ENCODE results near the gene NAA60.
A peak's percentile ranks its signal among the peaks of the same experiment; 100 is the strongest.

NAA60 gene

DNA sequence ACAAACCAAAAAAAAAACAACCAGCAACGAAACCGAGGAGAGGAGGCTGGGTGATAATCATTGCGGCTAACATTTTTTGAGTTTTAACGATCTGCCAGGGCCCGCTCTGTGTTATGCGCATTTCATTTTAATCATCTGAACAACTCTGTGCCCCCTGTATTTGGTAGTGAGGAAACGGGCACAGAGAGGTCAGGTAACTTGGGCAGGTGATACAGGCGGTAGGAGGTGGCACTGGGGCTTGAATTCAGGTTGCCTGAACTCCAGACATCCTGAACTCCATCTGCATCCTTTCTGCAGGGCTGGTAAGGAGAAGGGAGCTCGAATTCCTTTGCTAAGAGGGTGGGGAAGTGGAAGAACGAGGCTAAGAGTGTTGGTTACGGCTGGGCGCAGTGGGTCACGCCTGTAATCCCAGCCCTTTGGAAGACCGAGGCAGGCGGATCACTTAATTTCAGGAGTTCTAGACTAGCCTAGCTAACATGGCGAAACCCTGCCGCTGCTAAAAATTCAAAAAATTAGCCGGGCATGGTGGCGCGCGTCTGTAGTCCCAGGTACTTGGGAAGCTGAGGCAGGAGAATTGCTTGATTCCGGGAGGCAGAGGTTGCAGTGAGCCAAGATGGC is 58.4 kb downstream of the NAA60 start:
- H3K27ac ChIP-seq (ENCODE audit: low read depth, low read length) = no peak overlapping the region
- peaks cover 7% of the 10 kb centered on the region for H3K4me1 ChIP-seq (ENCODE audit: insufficient read depth, low read length)
- no peaks in the 10 kb centered on the region for H3K9me3 ChIP-seq (ENCODE audit: low read length)
- no peak overlapping the region for H3K9ac ChIP-seq (ENCODE audit: low read length)
- peaks cover 11% of the 10 kb centered on the region for H3K36me3 ChIP-seq (ENCODE audit: insufficient read depth, low read length)
- no peaks in the 10 kb centered on the region for H3K27me3 ChIP-seq (ENCODE audit: control insufficient read depth in 1 of 2, insufficient read depth in 2 of 2, low read length in 2 of 2)
- peak overlapping the region; percentile 33 to 65 for H3K4me3 ChIP-seq (ENCODE audit: low read depth in 1 of 2, low read length in 2 of 2)

DNA sequence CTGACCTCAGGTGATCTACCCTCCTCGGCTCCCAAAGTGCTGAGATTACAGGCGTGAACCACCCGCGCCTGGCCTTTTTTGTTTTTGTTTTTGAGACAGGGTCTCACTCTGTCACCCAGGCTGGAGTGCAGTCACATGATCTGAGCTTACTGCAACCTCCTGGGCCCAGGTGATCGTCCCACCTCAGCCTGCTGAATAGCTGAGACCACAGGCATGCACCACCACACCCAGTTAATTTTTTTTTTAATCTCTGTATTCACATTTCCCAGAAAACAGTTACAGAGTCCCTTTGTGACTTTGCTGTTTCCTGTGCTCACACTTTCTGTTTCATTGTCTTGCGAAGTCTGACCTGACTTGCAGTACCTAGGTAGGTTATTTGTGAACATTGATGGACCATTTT is 60.0 kb downstream of the NAA60 start:
- no peaks in the 10 kb centered on the region for H3K9me3 ChIP-seq (ENCODE audit: low read length)
- no peak overlapping the region for H3K4me3 ChIP-seq (ENCODE audit: low read depth in 1 of 2, low read length in 2 of 2)
- H3K9ac ChIP-seq (ENCODE audit: low read length) = no peak overlapping the region
- no peak overlapping the region for H3K27ac ChIP-seq (ENCODE audit: low read depth, low read length)
- peaks cover 22% of the 10 kb centered on the region for H3K36me3 ChIP-seq (ENCODE audit: insufficient read depth, low read length)
- no peaks in the 10 kb centered on the region for H3K27me3 ChIP-seq (ENCODE audit: control insufficient read depth in 1 of 2, insufficient read depth in 2 of 2, low read length in 2 of 2)
- peaks cover 7% of the 10 kb centered on the region for H3K4me1 ChIP-seq (ENCODE audit: insufficient read depth, low read length)

GRCh38 chr16:3508736-3509135 is 65.3 kb downstream of the NAA60 start:
- Histone ChIP-seq H3K9ac (ENCODE audit: low read length) (no peak overlapping the region), H3K4me3 (ENCODE audit: low read depth in 1 of 2, low read length in 2 of 2) (no peak overlapping the region), H3K36me3 (ENCODE audit: insufficient read depth, low read length) (peaks cover 53% of the 10 kb centered on the region), H3K27ac (ENCODE audit: low read depth, low read length) (no peak overlapping the region), H3K9me3 (ENCODE audit: low read length) (no peaks in the 10 kb centered on the region), H3K27me3 (ENCODE audit: control insufficient read depth in 1 of 2, insufficient read depth in 2 of 2, low read length in 2 of 2) (no peaks in the 10 kb centered on the region), H3K4me1 (ENCODE audit: insufficient read depth, low read length) (no peaks in the 10 kb centered on the region)

- H3K9ac ChIP-seq (ENCODE audit: low read length) = no peak overlapping the region
- no peaks in the 10 kb centered on the region for H3K4me1 ChIP-seq (ENCODE audit: insufficient read depth, low read length)
- peaks cover 61% of the 10 kb centered on the region for H3K36me3 ChIP-seq (ENCODE audit: insufficient read depth, low read length)
- H3K4me3 ChIP-seq (ENCODE audit: low read depth in 1 of 2, low read length in 2 of 2) = no peak overlapping the region
- H3K9me3 ChIP-seq (ENCODE audit: low read length) = no peaks in the 10 kb centered on the region
- H3K27me3 ChIP-seq (ENCODE audit: control insufficient read depth in 1 of 2, insufficient read depth in 2 of 2, low read length in 2 of 2) = no peaks in the 10 kb centered on the region
- no peak overlapping the region for H3K27ac ChIP-seq (ENCODE audit: low read depth, low read length)
Measured at GRCh38 chr16:3509470-3509928, 66.0 kb downstream of the NAA60 start.

DNA sequence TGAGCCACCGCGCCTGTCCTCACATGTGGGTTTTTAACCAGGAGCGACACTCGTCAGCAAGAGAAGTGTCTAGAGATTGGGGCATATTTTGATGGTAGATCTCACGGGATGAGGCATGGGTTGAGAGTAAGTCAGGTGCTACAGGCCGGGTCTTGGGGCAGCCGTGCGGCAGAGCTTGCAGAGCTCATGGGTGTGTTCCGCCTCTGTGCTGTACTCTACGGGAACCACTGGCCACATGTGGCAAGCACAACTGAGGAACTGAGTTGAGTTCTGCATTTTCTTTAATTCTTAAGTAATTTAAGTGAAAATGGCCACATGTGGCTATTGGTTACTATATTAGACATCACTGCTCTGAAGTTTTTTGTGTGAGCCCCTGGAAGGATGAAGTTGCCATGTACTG is 66.9 kb downstream of the NAA60 start:
- Histone ChIP-seq H3K4me3 (ENCODE audit: low read depth in 1 of 2, low read length in 2 of 2) (no peak overlapping the region), H3K4me1 (ENCODE audit: insufficient read depth, low read length) (no peaks in the 10 kb centered on the region), H3K36me3 (ENCODE audit: insufficient read depth, low read length) (peaks cover 70% of the 10 kb centered on the region), H3K9me3 (ENCODE audit: low read length) (no peaks in the 10 kb centered on the region), H3K27ac (ENCODE audit: low read depth, low read length) (no peak overlapping the region), H3K9ac (ENCODE audit: low read length) (no peak overlapping the region), H3K27me3 (ENCODE audit: control insufficient read depth in 1 of 2, insufficient read depth in 2 of 2, low read length in 2 of 2) (no peaks in the 10 kb centered on the region)

DNA sequence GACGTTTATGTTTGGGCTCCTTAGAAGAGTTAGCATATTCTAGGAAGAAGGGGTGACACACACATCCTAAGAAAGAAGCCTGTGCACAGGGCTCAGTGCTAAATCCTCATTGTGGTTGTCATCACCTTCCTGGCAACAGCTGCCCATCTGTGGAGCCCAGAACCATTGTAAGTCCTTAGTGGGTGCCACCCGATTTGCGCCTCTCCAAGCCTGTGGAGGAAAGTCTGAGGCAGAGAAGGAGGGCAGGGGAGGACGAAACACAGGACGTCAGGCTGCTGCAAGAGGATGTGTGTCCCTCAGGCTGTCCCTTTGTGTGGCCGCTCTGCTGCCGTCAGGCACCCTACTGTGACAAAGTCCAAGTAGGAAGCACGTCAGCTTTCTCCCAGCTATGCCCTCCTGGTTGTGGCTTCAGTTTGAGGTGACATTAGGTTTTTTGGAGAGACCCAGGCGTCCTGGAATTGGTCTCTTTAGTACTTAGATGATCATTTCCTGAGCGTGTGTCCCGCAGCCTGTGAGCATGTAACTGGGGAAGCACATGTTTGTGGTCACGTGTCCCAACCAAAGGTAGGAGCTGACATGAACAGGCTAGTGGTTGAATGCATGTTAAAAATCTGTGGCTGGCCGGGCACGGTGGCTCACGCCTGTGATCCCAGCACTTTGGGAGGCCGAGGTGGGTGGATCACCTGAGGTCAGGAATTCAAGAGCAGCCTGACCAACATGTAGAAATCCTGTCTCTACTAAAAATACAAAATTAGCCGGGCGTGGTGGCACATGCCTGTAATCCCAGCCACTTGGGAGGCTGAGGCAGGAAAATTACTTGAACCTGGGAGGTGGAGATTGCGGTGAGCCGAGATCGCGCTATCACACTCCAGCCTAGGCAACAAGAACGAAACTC is 68.1 kb downstream of the NAA60 start:
- Histone ChIP-seq H3K9me3 (ENCODE audit: low read length) (no peaks in the 10 kb centered on the region), H3K4me1 (ENCODE audit: insufficient read depth, low read length) (no peaks in the 10 kb centered on the region), H3K4me3 (ENCODE audit: low read depth in 1 of 2, low read length in 2 of 2) (no peak overlapping the region), H3K36me3 (ENCODE audit: insufficient read depth, low read length) (peaks cover 72% of the 10 kb centered on the region), H3K27me3 (ENCODE audit: control insufficient read depth in 1 of 2, insufficient read depth in 2 of 2, low read length in 2 of 2) (no peaks in the 10 kb centered on the region), H3K27ac (ENCODE audit: low read depth, low read length) (no peak overlapping the region), H3K9ac (ENCODE audit: low read length) (no peak overlapping the region)

DNA sequence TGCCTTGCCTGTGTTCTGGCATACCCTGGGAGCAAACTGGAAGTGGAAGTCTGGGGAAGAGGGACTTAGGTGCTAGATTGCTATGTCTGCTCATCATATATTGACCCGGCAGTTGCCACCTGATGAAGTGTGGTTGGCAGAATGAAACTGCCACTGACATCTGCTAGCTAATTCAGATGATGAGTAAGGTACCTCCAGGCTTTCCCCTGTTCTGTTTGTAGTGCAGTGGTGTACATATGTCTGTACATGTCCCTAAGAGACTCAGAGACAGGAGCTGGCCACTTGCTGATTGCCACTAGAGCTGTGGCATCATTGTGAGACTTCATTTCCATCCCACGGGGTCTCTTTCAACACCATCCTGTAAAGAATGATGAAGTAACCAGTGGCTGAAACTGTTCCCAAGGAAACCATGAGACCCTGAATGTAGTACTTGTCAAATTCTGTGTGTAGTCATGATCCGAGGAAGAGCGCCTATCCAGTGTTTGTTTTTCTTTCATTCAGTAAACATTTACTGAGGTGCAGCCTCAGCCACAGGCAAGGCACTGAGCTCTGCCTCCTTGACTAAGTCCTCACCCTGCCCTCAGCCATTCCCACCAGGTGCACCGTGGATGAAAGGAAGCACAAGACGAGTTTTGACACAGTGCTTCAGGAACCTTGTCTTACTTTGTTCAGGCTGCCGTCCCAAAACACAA is 70.6 kb downstream of the NAA60 start:
- Histone ChIP-seq H3K27me3 (ENCODE audit: control insufficient read depth in 1 of 2, insufficient read depth in 2 of 2, low read length in 2 of 2) (no peaks in the 10 kb centered on the region), H3K4me3 (ENCODE audit: low read depth in 1 of 2, low read length in 2 of 2) (no peak overlapping the region), H3K36me3 (ENCODE audit: insufficient read depth, low read length) (peaks cover 56% of the 10 kb centered on the region), H3K9me3 (ENCODE audit: low read length) (no peaks in the 10 kb centered on the region), H3K4me1 (ENCODE audit: insufficient read depth, low read length) (no peaks in the 10 kb centered on the region), H3K27ac (ENCODE audit: low read depth, low read length) (no peak overlapping the region), H3K9ac (ENCODE audit: low read length) (no peak overlapping the region)

- Histone ChIP-seq H3K4me3 (ENCODE audit: low read depth in 1 of 2, low read length in 2 of 2) (no peak overlapping the region), H3K9me3 (ENCODE audit: low read length) (no peaks in the 10 kb centered on the region), H3K27me3 (ENCODE audit: control insufficient read depth in 1 of 2, insufficient read depth in 2 of 2, low read length in 2 of 2) (no peaks in the 10 kb centered on the region), H3K4me1 (ENCODE audit: insufficient read depth, low read length) (peaks cover 5% of the 10 kb centered on the region), H3K9ac (ENCODE audit: low read length) (no peak overlapping the region), H3K27ac (ENCODE audit: low read depth, low read length) (no peak overlapping the region), H3K36me3 (ENCODE audit: insufficient read depth, low read length) (peaks cover 54% of the 10 kb centered on the region)
Measured at GRCh38 chr16:3514621-3515020, 71.1 kb downstream of the NAA60 start.

- peaks cover 48% of the 10 kb centered on the region for H3K36me3 ChIP-seq (ENCODE audit: insufficient read depth, low read length)
- H3K27ac ChIP-seq (ENCODE audit: low read depth, low read length) = no peak overlapping the region
- no peak overlapping the region for H3K9ac ChIP-seq (ENCODE audit: low read length)
- H3K4me3 ChIP-seq (ENCODE audit: low read depth in 1 of 2, low read length in 2 of 2) = no peak overlapping the region
- peaks cover 11% of the 10 kb centered on the region for H3K4me1 ChIP-seq (ENCODE audit: insufficient read depth, low read length)
- H3K9me3 ChIP-seq (ENCODE audit: low read length) = no peaks in the 10 kb centered on the region
- no peaks in the 10 kb centered on the region for H3K27me3 ChIP-seq (ENCODE audit: control insufficient read depth in 1 of 2, insufficient read depth in 2 of 2, low read length in 2 of 2)
Measured at GRCh38 chr16:3515897-3516296, 72.4 kb downstream of the NAA60 start.

DNA sequence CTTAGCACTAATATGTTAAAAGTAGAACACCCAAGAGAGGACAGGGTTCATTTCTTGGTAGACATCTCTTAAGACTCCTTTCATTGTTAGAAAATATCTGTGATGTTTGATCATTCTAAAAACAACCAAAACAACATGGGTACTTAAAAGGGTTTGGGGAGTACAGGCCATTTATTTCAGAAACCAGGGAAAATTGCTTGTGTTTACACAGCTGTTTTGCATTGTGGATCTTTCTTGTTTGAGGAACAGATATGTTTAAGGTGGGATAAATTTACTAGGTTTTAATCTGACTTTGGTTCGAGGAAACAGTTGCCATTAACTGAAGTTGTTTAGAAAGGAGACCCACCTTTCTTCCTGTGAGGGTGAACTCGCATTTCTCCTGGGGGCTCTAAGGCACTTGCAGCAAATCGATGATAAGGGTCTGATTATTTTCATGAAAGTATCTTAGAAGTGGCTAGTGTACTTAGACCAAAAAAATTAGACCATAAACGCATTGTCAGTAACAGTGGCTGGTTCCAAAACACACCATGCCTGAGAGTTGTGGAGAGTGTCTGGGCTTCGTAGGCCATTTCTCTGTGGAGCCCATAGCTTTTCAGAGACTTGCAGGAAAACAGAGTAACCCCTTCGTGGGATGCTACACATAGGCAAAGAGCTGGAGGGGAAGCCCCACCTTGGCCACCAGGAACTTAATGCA is 75.0 kb downstream of the NAA60 start:
- Histone ChIP-seq H3K27ac (ENCODE audit: low read depth, low read length) (no peak overlapping the region), H3K36me3 (ENCODE audit: insufficient read depth, low read length) (peaks cover 43% of the 10 kb centered on the region)

GRCh38 chr16:3518986-3519348 is 75.5 kb downstream of the NAA60 start:
- Histone ChIP-seq H3K27me3 (ENCODE audit: control insufficient read depth in 1 of 2, insufficient read depth in 2 of 2, low read length in 2 of 2) (no peaks in the 10 kb centered on the region), H3K9ac (ENCODE audit: low read length) (no peak overlapping the region), H3K36me3 (ENCODE audit: insufficient read depth, low read length) (peaks cover 44% of the 10 kb centered on the region), H3K4me3 (ENCODE audit: low read depth in 1 of 2, low read length in 2 of 2) (no peak overlapping the region), H3K27ac (ENCODE audit: low read depth, low read length) (no peak overlapping the region), H3K9me3 (ENCODE audit: low read length) (no peaks in the 10 kb centered on the region), H3K4me1 (ENCODE audit: insufficient read depth, low read length) (peaks cover 15% of the 10 kb centered on the region)

More for the DNA sequence above, 75.0 kb downstream of the NAA60 start:
- Histone ChIP-seq H3K9me3 (ENCODE audit: low read length) (no peaks in the 10 kb centered on the region), H3K9ac (ENCODE audit: low read length) (no peak overlapping the region), H3K4me1 (ENCODE audit: insufficient read depth, low read length) (peaks cover 15% of the 10 kb centered on the region), H3K4me3 (ENCODE audit: low read depth in 1 of 2, low read length in 2 of 2) (no peak overlapping the region), H3K27me3 (ENCODE audit: control insufficient read depth in 1 of 2, insufficient read depth in 2 of 2, low read length in 2 of 2) (no peaks in the 10 kb centered on the region)

Data from muscle layer of colon (tissue), 2 donors.